Measurements from ENCODE around the gene DNAJA4.

The DNAJA4 gene

DNA sequence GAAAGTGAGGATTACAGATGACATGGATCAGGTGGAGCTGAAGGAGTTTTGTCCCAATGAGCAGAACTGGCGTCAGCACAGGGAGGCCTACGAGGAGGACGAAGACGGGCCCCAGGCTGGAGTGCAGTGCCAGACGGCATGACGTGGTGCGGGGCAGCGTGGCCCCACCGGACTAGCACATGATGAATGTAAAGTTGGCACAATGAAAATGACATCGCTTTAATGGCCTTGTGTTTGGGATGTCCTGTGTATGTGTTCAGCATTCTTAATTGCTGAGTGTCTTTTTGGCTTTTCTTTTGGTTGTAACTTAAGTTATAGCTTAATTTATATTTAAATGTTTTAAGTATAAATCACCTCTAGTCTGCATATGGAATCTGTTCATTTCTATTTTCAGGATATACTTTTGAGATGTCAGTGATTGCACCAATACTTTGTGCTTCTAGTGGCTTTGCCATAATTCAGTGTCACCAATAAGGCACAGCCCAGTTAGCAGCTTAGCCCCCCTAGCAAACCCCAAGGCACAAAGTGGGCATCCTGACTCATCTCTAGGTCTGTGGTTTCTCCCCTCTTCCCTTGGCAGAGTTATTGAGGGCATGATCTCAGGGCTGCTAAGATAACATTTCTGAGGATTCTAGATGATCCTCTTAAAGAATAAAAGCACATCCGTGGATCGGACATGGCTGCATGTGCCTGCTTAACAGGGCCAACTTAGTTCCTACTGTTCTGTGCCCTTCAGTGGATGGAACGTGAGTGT is 16.1 kb downstream of the DNAJA4 start:
- DNase-seq (ENCODE audit: low read depth): no peak

DNA sequence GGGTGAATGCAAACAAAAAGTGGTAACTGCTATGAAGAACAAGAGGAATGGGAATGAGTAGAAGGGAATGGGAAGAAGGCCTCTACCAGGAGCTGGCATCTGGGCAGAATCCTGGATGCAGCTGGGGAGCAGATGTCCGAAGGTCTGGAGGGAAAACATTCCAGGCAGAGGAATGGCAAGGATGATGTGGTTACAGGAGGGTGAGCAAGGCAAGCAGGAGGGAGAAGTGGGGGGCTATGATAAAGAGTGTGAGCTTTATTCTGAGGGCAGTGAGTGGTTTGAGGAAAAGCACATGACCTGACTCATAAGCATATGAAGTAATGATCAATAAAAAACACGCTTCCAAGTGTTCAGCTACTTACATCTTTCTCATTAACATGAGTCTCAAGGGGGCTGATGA is 18.0 kb downstream of the DNAJA4 start:
- DNase-seq (ENCODE audit: low read depth): no peak

DNA sequence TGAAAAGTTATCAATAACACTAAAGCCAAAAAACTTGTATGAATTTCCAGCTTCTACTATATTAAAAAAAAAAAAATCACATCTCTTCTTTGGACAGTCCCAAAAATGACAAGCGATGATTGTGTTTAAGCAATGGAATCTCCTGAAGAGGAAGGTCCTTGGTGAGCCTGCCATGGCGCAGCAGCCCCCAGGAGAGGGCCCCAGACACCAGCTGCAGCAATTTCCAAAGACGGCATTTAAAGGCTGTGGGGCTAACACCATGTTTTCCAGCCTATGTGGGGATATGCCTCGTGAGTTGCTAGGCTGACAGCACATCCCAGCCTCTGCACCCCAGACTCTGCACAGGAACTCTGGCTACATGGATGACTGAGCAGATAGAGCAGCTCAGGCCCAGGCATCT is 20.4 kb downstream of the DNAJA4 start:
- no peak for DNase-seq (ENCODE audit: low read depth)

DNA sequence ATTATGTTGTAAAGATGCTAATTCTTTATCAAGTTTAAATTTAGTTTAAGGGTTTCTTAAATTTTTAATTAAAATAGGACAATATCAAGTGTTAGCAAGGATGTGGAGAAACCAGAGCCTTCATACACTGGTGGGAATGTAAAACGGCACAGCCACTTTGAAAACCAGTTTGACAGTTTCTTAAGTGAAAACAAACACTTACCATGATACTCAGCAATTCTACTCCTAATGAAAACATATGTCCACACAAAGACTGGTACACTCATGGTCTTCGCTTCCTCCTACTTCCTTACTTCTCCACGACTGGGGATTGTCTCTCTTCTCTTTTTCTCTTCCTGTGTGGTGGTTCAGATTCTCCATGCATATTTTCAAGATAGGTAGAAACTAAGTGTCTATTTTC is 25.9 kb downstream of the DNAJA4 start:
- no peak for DNase-seq (ENCODE audit: low read depth)

DNA sequence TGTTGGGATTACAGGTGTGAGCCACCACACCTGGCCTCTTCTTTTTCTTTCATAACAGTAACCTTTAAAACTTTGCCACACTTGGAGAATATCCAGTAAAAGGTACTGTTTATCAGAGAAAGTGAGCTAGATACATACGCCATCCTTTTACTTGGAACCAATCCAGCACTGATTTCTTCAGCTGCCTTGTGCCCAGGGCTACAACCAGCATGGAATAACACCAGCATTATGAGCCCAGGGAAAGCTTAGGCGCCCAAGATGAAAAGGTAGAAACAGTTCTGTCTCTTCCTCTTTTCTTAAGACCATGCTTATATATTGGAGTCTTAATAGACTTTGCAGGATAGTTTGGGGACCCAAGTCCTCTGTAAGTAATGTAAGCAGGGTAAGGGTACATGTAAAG is 26.7 kb downstream of the DNAJA4 start:
- DNase-seq (ENCODE audit: low read depth): no peak

DNA sequence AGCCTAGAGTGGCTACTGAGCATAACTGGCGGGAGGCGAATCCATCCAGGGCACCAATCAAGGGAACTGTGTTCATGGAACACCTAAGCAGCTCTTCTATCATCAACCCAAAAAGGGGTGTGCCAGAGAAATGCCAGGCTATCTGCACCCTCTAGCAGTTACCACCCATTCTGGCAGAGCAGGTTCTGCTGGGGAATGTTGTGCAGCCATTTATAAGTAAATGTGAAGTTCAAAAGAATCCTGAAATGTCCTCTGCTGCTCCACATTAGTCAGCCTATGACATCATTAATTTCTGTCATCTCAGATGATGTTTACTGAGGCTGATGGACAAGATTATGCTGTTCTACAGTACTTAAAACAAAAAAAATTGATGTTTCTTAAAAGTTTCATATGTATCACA is 27.3 kb downstream of the DNAJA4 start:
- DNase-seq (ENCODE audit: low read depth): no peak

DNA sequence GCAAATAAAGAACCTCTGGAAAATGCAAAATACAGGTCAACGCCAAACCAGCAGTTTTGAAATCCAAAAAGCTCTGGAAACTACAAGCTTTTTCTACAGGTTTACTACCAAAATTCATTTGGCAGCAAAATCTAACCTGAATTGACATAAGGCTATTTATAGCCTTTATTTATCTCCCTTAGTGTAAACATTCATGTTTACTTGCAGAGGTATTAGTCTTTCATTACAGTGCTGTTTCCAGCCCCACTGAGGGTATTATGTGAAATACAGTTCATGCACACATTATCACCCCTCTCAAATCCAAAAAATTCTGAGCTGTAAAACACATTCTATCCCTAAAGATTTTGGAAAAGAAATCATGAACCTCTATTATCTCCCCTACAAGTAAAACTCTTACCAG is 27.9 kb downstream of the DNAJA4 start:
- DNase-seq (ENCODE audit: low read depth): no peak

DNA sequence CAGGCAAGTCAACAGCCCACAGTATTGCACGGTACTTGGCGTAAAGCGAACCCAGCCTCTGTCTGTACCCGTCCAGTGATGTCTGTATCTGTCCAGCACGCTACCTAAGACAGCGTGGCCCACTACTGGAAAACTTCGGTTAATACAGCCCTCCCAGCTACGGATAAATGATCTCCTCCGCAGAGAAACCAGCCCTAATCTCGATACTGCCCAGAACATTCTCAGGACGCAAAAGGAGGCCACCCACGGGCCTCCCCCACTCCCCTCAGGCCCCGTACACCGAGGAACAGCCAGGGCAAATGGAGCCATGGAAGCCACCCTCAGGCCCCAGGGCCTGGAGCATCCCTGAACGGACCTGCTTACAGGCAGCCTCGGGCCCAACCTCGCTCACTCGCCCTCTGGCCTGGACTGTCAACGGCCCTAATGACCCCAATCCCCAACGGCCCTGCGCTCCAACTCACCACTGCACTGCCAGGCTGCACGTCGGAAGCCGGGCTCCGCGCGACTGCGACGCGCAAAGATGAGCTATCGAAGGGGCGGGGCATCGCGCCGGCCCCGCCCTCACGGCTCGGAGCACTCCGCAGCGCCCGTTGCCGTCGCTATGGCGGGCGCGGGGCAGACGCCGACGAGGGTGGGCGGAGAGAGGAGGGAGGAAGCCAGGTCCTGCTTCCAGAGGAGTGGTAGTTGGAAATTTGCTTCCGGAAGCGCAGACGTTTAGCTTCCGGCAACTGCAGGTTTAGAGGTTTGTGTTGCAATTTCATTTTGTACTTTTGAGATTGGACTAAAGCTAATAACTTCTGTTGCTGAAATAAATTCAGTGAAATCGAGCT is 35.0 kb downstream of the DNAJA4 start, which contains the start of gene SKIC8:
Gene SKIC8 (minus strand): TSS at position 509 of the 830 bp plus-strand sequence. CDS start 3,923 bp downstream, outside the sequence.
- peak; percentile 66 for DNase-seq (ENCODE audit: low read depth)

DNA sequence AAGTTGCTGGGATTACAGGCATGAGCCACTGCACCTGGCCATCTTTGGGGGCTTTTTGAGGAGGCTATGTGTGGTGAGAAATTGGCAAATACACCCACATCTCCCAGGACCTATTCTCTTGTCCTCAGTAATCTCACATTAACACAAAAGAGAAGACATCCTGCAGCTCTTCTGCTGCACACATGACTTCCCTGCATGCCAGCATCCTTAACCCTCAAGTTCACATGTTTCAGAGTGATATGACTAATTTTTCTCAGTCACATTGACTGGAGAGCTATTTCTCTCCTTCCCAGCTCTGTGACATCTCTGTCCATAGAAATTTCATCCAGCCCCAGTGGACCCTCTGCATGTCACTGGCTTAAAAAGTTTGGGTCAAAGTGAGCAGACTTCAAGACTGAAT is 37.0 kb downstream of the DNAJA4 start:
- no peak for DNase-seq (ENCODE audit: low read depth)

DNA sequence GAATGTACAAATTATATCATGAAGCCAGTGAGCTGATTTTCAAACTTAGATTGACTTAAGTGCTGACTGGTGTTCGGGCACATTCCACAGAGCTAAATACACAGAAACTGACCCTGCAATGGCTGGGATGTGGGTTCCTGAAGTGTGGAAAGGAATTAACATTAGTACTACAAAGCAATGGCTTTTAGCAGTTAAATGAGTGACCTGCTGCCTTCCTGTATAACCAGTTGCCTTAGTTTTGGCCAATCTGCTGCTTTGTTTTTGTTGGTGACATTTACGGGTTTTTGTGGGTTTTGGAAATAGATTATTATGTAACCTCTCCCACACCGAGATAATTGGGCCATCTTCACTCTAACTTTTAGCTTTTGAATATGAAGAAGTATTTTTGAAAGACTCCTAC is 37.5 kb downstream of the DNAJA4 start:
- DNase-seq (ENCODE audit: low read depth): no peak

DNA sequence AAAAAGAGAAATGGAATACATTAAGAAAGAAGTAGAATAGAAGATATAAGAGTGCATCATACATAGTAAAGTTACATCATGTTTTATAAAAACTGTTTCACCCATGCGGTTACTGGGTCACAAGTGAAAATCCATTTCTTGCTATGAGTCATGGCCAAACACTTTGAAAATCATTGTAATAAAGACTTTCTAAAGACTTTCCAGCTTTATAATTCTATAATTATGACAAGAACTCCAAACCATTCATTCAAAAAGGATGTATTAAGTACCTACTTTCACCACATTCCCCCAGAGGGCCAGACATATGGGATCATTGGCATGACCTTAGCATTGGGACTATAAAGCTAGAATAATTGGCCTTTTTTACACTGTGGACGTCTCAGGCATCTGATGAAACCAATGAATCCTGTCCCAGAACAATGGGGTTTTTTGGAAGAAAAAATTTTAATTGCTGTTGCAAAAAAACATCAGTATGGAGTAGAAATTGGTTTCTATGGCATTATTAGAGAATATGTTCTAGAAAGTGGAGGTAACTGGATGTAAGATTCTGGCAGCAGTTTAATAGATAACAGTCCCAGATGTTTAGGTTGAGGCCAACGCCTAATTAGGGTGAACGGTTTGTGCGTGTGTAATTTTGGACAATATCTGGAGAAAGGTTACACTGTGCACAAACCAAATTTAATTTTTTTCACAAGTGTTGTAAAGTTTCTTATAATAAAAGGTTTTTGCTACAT is 38.4 kb downstream of the DNAJA4 start:
- DNase-seq (ENCODE audit: low read depth): no peak

DNA sequence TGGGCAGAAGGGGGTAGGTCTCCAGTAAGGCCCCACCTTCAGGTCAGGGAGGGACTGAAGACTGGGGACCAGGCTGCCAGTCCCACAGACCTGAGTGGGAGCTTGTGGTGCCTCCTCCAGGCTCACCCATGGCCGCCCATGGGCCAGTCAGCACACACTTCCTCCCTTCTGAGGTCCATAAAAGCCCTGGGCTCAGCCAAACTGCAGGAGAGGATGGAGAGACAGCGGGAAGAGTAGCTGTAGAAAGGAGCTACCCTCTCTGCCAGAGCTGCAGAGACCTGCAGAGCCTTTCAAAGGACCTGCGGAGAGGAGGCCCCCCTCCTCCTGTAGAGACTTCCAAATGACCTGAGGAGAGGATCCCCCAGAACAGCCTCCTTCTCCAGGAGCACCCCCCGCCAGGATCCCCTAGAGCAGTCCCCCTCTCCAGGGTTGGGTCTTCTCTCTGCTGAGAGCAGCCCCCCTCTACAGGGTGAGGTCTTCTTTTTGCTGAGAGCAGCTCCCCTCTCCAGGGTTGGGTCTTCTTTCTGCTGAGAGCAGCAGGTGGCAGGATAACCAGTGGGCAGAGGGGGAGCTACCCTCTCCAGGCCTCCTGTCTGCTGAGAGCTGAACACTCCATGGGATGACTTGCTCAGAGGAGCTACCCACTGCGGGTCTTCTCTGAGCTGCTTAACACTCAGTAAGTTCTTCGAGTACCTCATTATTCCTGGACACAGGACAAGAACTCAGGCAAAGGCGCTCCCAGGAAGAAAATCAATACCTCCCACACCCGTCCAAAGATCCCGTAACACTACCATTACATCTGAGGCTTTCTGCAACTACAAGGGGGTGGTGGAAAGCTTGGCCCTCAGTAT is 40.1 kb downstream of the DNAJA4 start:
- DNase-seq (ENCODE audit: low read depth): no peak

DNA sequence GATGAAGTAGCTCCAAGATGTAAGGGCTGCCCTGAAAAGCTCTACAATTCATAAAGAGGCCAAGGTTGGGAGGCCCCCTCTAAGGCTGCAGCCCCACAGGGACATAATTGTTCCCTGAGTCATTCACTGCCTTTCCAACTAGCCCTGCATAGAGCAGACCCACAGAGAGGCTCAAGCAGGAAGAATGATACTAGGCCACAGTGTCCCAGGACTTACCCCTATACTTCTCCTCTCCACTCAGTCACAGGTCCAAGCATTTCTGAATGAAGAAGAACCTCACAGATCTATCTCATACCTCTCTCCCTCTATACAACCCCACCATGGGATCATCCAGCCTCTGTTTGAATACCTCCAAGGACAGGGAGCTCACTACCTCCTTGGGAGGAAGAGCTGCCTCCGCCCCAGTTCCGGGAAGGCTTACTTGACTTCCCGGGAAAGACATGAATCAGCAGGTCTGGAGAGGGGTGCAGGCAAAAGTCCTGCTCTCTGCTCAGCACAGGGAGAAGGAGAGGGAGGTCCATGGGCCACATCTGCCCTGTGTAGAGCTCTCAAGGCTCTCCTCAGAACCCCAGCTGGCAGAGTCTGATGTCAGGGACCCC is 41.9 kb downstream of the DNAJA4 start:
- DNase-seq (ENCODE audit: low read depth): no peak

DNA sequence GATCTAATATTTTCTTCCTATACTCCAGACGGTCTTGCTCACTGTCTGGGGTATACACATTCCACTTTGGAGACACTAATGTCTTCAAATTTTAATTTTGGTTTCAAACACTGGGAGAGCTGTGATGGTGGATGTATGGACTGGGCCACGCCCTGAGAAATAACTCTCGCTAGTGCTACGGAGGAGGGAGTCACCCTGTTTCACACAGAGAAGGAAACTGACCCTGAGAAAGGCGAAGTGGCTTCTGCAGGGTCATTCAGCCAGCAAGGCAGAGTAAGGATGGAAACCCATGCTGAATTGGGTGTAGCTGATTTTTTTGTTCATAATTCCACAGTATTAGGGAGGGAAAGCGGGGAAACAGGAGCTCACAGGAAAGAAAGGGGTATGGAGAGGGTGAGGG is 43.6 kb downstream of the DNAJA4 start:
- no peak for DNase-seq (ENCODE audit: low read depth)

DNA sequence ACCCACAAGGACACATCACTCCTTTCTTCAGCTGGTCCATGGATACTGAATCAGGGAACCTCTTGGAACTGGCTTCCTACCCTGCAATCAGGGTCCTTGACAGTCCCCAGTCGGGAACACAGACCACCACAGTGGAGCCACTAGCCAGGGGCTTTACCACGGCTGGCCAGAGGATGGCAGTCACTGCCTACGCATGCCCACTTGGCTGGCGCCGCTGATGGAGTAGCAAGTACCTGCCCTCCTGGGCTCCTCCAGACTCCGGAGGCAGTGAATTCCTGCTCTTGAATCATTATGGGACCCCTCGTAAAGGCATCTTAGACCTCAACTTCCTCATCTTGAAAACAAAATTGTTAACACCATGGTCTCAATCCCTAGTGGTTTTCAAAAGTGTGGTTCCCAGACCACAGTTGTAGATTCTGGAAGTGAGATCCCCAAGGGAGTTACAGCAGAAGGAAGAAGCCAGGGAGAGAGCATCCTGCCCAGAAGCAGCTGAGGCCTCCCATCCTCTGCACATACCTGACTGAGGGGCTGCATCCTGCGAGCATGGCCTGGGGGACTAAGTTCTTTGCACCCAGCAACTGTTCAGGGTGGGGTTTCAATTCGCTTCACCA is 44.2 kb downstream of the DNAJA4 start:
- no peak for DNase-seq (ENCODE audit: low read depth)

DNA sequence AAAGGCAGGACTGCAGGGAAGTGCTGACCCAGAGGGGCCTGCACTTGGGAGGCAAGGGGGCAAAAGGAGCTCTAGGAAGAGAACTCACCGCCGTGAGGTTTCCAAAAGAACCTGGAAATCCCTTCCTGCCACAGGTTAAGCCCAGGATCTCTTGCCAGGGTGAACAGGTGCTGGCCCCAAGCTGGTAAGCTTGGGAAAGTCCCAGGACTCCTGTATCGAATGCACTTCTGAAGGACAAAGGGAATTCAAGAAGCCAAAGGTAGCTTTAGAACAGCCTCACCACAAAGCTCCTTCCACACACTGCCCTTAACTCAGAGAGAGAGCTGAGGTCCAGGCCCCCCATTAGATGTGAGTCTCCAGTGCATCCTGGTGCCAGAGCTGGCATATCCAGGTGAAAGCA is 46.9 kb downstream of the DNAJA4 start:
- no peak for DNase-seq (ENCODE audit: low read depth)

DNA sequence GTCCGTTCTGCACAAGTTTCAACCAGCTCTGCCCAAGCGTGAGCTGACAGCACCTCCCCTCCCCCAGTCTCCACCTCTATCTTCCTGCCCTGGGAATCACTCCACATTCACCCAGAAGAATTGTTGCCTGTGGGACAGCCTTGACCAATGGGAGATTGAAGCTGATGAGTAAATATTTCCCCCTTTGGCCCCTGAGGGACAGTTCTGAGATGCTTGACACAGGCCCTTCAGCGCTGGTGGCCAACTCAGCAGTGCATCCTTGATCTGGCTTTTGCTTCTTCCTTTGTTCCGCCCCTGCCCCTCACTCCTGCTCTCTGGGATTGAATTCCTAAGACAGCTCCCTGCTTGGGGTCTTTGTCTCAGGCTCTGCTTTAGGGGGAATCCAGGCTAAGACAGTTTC is 48.2 kb downstream of the DNAJA4 start:
- no peak for DNase-seq (ENCODE audit: low read depth)

DNA sequence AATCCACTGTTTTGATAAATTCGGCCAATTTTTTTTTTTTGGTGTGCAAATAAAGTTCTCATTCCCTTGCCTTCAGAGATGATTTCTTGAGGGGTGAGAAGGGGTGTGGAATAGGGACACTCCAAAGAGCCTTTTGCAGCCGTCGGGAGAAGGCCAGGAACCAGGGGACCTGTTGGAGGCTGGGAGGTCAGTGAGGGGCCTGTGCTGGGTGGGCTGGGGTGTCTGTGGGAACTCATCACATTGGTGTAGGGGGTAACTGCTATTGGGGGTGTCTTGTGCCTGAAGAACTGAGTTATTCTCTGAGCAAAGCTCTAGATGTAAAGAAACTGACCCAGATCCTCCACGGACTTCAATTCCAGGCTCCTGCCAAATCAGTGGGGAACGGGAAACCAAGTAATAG is 48.6 kb downstream of the DNAJA4 start:
- no peak for DNase-seq (ENCODE audit: low read depth)

DNA sequence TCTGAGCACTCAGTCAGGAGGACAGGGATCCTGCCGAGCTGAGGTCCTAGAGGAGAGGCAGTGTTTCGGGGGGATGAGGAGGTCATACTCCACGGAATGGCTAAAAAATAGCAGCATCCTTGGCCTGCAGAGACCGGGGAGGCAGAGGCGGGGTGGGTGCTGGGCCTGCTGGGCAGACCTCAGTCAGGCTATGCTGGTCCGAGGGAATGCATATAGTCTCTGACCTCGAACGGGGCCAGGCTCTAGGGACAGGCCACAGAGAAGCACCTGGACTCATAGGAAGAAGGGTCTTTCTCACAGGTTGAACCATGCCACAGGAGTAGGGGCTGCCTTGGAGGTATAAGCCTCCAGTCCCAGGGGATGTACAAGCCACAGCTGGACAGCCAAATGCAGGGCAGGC is 49.0 kb downstream of the DNAJA4 start:
- no peak for DNase-seq (ENCODE audit: low read depth)

DNA sequence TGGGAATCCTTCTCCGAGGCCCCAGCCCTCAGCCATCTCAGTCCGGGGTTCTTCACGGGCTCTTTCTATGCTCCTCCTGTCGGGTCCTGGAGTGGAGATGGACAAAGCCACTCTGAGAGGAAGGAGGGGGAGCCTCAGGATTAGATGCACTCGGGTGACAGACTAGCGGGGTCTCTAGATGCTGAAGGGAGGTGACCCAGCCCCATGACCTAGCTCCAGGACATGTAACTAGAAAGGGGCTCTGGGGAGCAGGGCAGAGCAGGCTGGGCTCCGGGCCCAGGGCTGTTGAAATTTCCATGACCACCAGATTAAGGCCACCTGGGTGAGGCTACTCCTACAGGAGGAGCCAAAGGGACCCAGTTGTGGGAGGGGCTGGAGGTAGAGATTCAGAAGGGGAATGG is 49.8 kb downstream of the DNAJA4 start:
- no peak for DNase-seq (ENCODE audit: low read depth)

DNA sequence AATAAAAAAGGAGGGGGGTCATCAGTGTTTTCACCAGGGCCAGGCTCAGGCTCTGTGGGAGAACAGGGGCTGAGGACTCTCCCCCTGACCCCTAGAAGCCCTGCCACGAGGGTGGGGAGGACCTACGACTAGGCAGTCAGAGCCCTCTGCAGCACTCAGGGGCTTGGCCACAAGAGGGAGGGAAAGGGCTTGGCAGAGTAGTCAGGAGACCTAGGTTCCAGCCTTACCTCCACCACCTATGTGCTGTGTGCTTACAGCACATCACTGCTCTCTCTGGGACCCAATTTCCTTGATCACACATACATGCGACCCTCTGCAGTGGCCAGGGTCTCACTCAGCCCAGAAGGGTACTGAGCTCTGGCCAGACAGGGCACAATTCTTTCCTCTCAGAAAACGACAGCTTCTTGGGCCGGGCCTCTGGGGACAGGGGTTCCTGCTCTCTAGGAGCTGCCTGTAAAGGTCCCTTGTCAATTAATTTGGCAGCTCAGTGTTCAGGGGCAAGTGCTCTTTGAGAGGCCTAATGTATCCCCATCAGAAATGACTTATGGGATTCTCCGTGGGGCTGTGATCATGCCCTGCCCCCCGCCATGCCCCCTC is 51.4 kb downstream of the DNAJA4 start:
- no peak for DNase-seq (ENCODE audit: low read depth)
